GM21529 (cell line): ENCODE data around the gene MAD2L1BP.

Experiments used
- ATAC-seq: cut with Tn5 transposase; IDR thresholded peaks from one replicate; pipeline ENCODE4 v1.9.1; 2021; ENCODE audit not compliant: unreplicated experiment

MAD2L1BP gene

DNA sequence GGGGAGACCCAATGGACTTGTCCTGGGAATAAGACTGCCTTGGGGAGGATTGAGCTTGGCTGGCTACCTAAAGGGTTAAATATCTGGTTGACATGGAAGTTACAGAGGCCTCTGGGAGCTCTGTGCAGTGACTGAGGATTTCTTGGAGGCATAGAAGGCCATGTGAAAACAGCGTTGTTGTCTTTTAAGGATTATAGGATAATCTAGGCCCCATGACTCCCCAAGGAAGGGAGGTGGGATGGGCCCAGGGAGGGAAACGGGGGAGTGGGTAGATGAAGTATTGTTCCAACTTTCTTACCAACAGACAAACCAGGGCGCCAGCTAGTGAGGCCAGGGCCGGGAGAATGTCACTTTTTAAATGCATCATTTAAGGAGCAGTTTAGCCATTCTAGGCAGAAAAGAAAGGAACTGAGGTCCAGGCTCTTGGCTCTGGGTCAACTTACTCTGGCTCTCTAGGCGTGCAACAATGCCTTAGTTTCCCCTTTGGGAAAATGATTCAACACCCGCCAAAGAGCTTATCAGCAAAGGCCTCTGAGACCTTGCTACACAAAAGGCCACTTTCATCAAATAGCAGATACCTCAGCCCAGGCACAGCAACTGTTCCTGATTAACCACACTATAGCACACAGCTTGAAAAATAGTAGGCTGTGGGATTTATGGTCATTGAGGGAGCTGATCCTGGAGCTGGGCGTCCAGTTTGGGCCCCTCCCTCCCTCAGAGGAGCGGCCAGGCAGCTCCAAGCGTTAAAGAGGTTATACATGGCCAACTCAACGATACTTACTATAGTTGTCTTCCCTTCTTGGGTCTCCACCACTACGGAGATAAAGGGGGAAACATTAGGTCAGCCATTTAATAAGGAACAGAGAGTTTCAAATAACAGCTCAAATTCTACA, 44.9 kb downstream of the MAD2L1BP start:
- no peak for ATAC-seq

DNA sequence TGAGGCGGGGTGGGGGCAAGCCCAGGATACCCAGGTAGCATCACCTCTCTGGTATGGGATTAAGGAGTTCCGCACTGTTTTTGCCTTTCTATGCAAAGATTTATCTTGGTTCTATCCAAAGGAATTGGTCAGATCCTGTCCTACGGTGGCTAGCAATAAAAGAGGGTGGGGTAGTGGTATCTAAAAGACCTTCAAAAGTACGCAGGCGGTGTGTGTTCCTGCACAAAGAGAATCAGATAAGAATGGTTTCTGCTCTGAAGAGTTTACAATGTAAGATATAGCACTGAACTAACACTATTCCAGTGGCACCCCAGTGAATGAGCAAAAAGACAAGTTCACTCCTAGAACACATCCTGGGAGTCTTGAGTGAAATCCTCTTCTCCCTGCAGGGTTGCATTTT, 45.7 kb downstream of the MAD2L1BP start:
- no peak for ATAC-seq

DNA sequence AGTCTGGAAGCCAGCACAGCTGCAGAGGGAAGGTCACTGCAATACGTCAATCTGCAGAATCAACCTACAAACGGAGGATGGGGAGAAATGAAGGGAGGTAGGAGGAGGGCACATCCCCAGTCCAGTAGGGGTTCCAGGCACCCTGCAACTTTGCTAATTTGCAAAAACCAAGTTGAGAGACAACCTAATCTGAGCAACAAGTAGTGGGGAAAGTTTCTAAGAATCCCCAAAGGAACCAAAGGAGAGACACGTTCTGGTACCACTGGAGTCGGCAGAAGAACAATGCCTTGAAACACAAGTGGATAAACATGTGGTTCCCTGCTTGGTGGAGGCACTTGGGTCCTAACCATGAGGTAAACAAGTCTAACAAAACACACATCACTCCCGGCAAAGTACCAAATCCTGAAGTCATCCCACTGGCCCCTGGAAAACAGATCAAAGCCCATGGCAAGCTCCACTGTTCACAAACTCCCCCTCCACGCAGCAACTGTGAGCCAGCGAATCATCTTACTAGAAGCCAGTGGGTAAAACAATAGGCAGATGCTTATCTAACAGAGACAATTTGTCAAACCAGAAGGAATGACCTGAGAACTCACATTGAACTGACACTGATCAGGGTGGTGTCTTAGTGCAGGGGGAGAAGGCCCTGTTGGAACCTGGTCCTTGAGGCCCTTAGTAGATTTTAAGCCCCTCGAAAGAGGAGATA, 47.2 kb downstream of the MAD2L1BP start:
- ATAC-seq: no peak

DNA sequence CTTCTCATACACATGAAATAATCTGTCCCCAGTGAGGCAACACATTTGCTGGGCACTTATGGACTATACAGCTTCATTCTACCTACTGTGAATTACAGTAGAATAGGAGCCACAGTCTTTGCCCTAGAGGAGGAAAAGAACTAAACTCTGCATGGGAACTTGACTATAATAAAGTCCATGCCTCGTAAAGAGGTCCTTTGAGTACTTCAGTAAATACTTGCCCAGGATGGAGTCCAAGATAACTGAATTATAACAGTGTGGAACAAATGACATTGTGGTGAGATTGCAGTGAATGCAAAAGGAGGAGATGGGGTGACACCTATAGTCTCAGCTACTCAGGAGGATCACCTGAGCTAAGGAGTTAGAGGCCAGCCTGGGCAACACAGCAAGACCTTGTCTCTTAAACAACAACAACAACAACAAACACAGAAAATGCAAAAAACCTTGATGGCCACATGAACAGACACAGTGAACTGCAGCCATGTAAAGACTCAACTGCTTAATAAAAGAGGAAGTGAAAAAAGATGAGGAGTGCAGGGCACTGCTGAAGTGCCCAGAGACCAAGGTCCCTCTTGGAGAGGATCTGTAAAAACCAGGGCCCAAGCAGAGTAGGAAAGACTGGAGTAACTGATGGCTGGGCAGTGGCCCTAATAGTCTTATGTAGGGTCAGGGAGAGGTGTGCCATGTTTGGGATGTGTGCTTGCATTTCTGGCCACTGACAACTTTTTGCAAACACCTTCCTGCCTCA, 48.2 kb downstream of the MAD2L1BP start:
- peak; percentile 57 for ATAC-seq

DNA sequence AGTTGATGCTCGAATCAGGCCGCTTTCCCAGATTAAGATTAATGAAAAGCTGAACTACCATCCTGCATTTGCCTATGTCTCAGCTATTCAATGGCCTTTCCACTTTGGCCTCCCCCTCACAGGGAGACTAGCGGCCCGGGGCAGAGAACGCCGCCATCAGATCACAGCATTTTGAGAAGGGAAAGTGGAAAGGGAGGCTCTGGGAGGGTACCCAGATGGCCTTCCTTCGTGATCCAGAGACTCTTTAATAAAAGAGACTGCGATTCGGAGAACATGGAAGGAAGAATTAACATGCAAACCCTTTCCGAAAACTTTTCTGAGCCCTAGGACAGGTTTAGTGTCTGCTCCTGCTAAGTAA, 51.4 kb downstream of the MAD2L1BP start:
- no peak for ATAC-seq

DNA sequence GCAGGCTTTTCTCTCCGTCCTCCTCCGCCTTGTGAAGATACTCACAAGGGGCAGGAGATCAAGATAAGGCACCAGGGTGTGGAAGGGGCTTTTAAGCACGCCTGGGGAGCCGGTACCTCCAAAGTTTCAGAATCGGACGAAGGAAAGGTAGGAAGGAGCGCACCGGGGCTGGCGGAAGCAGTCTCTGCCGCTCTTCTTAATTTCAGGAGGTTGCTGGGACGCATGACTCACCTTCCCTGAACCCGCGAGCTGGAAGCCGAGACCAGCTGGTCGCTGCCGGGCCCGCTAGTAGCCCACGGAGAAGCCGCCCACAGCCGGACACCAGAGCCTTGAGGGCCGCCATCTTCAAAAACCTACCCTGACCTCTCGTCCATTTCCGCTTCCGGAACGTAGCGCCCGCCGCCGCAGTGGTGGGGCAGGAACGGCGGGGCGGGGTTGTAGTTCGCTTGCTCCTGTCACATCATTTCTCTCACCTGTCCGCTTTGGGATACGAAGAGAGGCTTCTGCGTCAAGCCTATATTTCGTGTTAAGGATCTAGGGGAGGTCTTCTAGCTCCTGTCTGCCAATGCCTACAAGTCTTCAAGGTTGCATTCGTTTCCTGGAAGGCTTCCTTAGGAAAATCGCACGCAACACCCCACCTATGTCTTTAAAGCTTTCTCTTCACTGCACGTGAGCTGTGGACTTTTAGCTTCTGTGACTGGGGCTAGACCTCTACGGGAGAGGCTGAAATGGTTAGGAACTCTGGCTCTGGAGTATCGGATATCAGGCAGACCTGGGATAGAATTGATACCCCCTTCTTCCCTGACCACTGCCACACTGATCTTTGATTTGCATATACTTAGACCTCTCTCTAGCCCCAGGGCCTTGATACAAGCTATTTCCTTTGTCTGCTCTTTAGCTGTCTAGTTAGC, 52.1 kb downstream of the MAD2L1BP start, which contains the start of gene MRPS18A:
Gene MRPS18A, minus strand, starts transcription at position 355 of the 911 bp plus-strand sequence. Its CDS starts 12 bp downstream, at position 343.
- peak; percentile 92 for ATAC-seq

DNA sequence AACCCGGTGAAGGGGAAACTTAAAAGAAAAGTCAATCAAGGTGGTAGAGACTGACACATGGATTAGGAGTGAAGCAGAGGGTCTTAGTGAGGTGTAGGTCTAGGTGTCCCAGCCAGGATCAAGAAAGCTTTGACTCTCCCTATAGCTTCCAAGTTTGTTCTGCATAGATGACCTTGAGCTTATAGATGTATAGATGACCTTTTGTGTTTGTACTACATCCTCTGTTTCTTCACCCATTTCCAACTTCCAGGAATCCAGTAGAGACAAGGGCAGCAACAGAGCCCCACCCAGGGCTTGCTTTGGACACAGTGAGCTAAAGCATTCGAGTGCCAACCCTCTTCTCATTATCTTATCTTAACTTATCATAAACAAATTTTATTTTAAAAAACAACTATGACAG, 53.8 kb downstream of the MAD2L1BP start:
- ATAC-seq: no peak
